ENCODE data around the gene GABPB1. TPM values are rescaled to one million over a fixed set of nuclear protein-coding genes. Genes with fewer than 3 reads are reported as not detected.
"Not testable (repeated sequence)": the region's sequence is repeated elsewhere in the genome, so short reads cannot be mapped to it uniquely, and the experiment has no call there.

Gene GABPB1
- total RNA-seq, 6 experiments from 2014 or later, result 5.4 to 10.5 (median 9.4) TPM

DNA sequence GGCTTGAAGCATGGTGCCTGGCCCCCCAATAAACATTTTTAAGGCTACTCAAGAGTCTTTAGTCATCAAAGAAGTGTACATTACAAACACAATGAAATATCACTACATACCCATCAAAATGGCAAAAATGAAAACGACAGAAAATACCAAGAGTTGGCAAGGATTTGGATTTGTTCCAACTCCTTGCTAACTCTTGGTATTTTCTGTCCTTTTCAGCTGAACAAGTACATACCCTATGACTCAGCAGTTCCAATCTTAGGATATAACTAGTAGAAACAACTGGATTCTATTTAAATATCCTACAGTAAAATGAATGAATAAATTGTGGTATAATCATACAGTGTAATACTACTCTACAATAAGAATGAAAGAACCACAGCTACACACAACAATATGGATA, 25.1 kb upstream of the GABPB1 start:
- intact Hi-C loops (cut with DNase I), result no loop called here

GRCh38 chr15:50379413-50379812, 24.4 kb upstream of the GABPB1 start:
- intact Hi-C loops (cut with DNase I); H3K4me1 ChIP-seq; DNase-seq; ATAC-seq; H3K27me3 ChIP-seq; H3K36me3 ChIP-seq; H3K27ac ChIP-seq; H3K4me3 ChIP-seq; H3K9me3 ChIP-seq: not testable (repeated sequence)
- WGBS (ENCODE audit: insufficient coverage, low coverage, low lambda C conversion rate, missing lambda C conversion rate), result 69% methylated on average over 2 of the region's 7 CpGs

More for the DNA sequence above, 25.1 kb upstream of the GABPB1 start:
- no peak for ATAC-seq
- TF ChIP-seq CTCF (IDR thresholded peaks at IDR 0.05), result no peak
- TF ChIP-seq POLR2A (IDR thresholded peaks at IDR 0.05), result no peak
- H3K36me3 ChIP-seq, result no peaks in the 10 kb centered on the region
- 47% methylated on average over 1 of the region's 1 CpG for WGBS (ENCODE audit: insufficient coverage, low coverage, low lambda C conversion rate, missing lambda C conversion rate)
- H3K27ac ChIP-seq, result no peak overlapping the region
- H3K4me3 ChIP-seq, result no peak overlapping the region
- no peak for DNase-seq
- H3K4me1 ChIP-seq, result peaks cover 0 to 5% (median 0%) of the 10 kb centered on the region in 4 donors
- H3K27me3 ChIP-seq, result no peaks in the 10 kb centered on the region
- no peaks in the 10 kb centered on the region for H3K9me3 ChIP-seq

DNA sequence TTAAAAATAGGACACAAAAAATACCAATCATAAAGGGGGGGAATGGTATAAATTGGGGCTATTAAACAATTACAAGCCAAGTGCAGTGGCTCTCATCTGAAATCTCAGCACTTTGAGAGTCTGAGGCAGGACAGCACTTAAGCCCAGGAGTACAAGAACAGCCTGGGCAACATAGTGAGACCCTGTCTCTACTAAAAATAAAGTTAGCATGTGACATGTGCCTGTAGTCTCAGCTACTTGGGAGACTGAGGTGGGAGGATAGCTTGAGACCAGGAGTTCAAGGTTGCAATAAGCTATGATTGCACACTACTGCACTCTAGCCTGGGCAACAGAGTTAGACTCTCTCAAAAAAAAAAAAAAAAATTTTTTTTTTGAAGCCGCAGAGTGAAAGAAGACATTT, 23.8 kb upstream of the GABPB1 start:
- intact Hi-C loops (cut with DNase I), result no loop called here
- peaks cover 0 to 5% (median 0%) of the 10 kb centered on the region in 4 donors for H3K4me1 ChIP-seq
- no peak overlapping the region for H3K27ac ChIP-seq
- TF ChIP-seq CTCF (IDR thresholded peaks at IDR 0.05) (no peak), POLR2A (IDR thresholded peaks at IDR 0.05) (no peak)
- no peaks in the 10 kb centered on the region for H3K36me3 ChIP-seq
- H3K27me3 ChIP-seq, result no peaks in the 10 kb centered on the region
- ATAC-seq, result no peak
- no peak for DNase-seq
- no peak overlapping the region for H3K4me3 ChIP-seq
- H3K9me3 ChIP-seq, result no peaks in the 10 kb centered on the region
- WGBS (ENCODE audit: insufficient coverage, low coverage, low lambda C conversion rate, missing lambda C conversion rate), result 83% methylated on average over 1 of the region's 1 CpG

- ATAC-seq, result peak in 3 of 4 donors; percentile 57 to 81 (median 64)
- TF ChIP-seq POLR2A (IDR thresholded peaks at IDR 0.05) (no peak), CTCF (IDR thresholded peaks at IDR 0.05) (no peak)
Measured at GRCh38 chr15:50377867-50378751, 23.1 kb upstream of the GABPB1 start.

DNA sequence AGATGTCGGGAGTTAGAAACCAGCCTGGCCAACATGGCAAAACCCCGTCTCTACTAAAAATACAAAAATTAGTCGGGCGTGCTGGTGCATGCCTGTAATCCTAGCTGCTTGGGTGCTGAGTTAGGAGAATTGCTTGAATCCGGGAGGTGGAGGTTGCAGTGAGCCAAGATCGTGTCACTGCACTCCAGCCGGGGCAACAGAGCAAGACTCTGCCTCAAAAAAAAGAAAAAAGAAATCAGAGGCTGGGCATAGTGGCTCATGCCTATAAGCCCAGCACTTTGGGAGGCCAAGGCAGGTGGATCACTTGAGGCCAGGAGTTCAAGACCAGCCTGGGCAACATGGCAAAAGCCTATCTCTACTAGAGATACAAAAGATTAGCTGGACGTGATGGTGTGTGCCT, 14.6 kb upstream of the GABPB1 start:
- H3K4me3 ChIP-seq; H3K27ac ChIP-seq; H3K4me1 ChIP-seq; H3K9me3 ChIP-seq; DNase-seq; intact Hi-C loops (cut with DNase I); ATAC-seq; H3K36me3 ChIP-seq; H3K27me3 ChIP-seq: not testable (repeated sequence)
- WGBS (ENCODE audit: insufficient coverage, low coverage, low lambda C conversion rate, missing lambda C conversion rate), result 69% methylated on average over 8 of the region's 8 CpGs

More at GRCh38 chr15:50377867-50378751, 23.1 kb upstream of the GABPB1 start:
- 39% methylated on average over 3 of the region's 3 CpGs for WGBS (ENCODE audit: insufficient coverage, low coverage, low lambda C conversion rate, missing lambda C conversion rate)
- H3K4me1 ChIP-seq, result peaks cover 0 to 5% (median 0%) of the 10 kb centered on the region in 4 donors
- intact Hi-C loops (cut with DNase I), result no loop called here
- no peak overlapping the region for H3K27ac ChIP-seq
- DNase-seq, result no peak
- H3K36me3 ChIP-seq, result no peaks in the 10 kb centered on the region
- H3K9me3 ChIP-seq, result no peaks in the 10 kb centered on the region
- no peaks in the 10 kb centered on the region for H3K27me3 ChIP-seq
- H3K4me3 ChIP-seq, result no peak overlapping the region
